ENCODE data around the gene PIWIL4.

DNA sequence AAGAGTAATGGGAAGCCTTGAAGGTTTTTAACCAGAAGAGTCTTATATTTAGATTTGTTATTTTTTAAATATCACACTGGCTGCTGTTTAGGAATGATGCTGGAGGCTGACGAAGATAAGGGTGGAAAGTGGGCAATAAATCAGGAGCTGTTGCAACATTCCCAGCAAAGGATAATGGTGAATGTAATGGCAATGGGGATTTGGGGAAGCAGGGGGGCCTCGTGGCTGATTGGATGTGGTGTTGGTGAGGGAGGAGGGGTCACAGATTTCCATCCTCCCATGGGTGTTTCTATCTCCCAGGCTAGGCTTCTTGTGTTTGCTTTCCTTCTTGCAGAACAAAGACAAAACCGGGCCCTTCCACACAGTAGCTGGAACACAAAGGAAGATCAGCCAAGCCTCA is 80.8 kb downstream of the PIWIL4 start:
- TF ChIP-seq, protein P1, sequence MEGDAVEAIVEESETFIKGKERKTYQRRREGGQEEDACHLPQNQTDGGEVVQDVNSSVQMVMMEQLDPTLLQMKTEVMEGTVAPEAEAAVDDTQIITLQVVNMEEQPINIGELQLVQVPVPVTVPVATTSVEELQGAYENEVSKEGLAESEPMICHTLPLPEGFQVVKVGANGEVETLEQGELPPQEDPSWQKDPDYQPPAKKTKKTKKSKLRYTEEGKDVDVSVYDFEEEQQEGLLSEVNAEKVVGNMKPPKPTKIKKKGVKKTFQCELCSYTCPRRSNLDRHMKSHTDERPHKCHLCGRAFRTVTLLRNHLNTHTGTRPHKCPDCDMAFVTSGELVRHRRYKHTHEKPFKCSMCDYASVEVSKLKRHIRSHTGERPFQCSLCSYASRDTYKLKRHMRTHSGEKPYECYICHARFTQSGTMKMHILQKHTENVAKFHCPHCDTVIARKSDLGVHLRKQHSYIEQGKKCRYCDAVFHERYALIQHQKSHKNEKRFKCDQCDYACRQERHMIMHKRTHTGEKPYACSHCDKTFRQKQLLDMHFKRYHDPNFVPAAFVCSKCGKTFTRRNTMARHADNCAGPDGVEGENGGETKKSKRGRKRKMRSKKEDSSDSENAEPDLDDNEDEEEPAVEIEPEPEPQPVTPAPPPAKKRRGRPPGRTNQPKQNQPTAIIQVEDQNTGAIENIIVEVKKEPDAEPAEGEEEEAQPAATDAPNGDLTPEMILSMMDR (conservative IDR thresholded peaks at IDR 0.05; ENCODE audit: low read length) = no peak
- TF ChIP-seq EZH2phosphoT487 (IDR thresholded peaks at IDR 0.05; ENCODE audit: borderline replicate concordance, low read depth, low read length) = no peak
